Activated CD8-positive, alpha-beta memory T cell treated with anti-CD3 and anti-CD28 coated beads, Interleukin-2, amount 50 U/mL, for 24 hours (primary cell): ENCODE results near the gene ITGB1BP1.
"Not testable (repeated sequence)": the region's sequence is repeated elsewhere in the genome, so short reads cannot be mapped to it uniquely, and the experiment has no call there.

Experiments
- DNase-seq: peaks from one replicate; pipeline ENCODE4 v3.0.0-alpha.2; 2020; ENCODE audit errors: extremely low read depth

The ITGB1BP1 gene

GRCh38 chr2:9400268-9401058 lies 22.9 kb downstream of the ITGB1BP1 start:
- DNase-seq, result no peak

- no peak for DNase-seq
Observed at GRCh38 chr2:9398881-9399780, 24.2 kb downstream of the ITGB1BP1 start.

DNA sequence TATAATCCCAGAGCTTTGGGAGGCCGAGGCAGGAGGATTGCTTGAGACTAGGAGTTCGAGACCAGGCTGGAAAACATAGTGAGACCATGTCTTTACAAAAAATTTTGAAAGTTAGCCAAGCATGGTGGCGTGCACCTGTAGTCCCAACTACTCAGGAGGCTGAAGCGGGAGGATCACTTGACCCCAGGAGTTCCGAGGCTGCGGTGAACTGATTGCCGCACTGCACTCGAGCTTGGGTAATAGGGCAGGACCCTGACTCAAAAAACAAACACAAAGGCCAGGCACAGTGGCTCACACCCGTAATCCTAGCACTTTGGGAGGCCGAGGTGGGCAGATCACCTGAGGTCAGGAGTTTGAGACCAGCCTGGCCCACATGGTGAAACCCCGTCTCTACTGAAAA lies 25.1 kb downstream of the ITGB1BP1 start:
- not testable (repeated sequence) for DNase-seq

DNA sequence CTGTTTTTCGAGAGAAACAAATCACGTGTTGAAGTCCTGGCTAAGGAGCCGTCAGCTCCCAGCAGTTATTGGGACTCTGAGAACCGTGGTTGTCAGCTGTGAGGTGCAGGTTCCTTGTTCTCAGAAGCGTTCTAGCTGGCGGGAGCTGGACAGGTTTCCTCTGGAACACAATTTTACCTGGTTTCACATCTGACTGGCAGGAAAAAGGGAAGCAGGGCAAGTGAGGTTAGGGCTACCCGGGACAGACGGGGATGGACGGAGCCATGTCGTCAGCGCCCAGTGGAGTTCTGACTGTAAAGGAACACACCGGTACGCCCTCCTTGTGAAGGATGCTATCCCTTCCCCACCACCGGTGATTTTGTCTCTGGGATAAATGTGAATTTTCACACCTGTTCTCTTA lies 26.1 kb downstream of the ITGB1BP1 start:
- no peak for DNase-seq

GRCh38 chr2:9394816-9395215 lies 28.5 kb downstream of the ITGB1BP1 start:
- DNase-seq, result no peak

GRCh38 chr2:9392898-9393765 lies 30.2 kb downstream of the ITGB1BP1 start:
- DNase-seq, result no peak

DNA sequence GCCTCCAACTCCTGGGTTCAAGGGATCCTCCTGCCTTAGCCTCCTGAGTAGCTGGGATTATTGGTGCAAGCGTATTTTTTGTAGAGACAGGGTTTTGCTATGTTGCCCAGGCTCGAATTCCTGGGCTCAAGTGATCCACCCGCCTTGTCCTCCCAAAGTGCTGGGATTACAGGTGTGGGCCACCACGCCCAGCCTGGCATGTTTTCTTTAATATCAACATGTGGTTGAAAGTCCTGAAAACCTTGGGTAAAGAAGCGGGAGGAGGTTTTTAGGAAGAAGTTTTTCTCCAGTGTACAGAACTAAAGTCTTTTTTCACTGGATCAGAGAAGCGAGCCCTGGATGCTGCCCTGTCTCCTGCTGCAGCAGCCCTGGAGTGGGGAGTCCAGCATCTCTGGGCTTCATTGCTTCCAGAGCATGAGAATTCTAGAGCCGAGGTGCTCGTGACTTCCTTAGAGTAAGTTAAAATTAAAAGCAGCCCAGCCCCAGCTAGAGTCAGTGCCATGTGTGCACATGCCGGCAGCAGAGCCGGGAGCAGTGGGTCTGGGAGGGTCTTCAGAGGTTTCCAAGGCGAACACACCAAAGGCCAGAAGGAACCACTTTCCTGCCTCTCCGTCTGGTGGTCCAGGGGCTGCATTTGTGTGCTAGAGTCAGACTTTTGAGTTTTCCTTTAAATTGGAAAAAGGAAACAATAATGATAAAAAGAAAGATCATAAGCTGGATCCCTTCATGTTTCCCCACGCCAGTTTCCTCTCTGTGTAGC lies 31.2 kb downstream of the ITGB1BP1 start:
- no peak for DNase-seq

GRCh38 chr2:9390991-9391390 lies 32.3 kb downstream of the ITGB1BP1 start:
- no peak for DNase-seq

GRCh38 chr2:9390151-9390850 lies 33.0 kb downstream of the ITGB1BP1 start:
- no peak for DNase-seq

DNA sequence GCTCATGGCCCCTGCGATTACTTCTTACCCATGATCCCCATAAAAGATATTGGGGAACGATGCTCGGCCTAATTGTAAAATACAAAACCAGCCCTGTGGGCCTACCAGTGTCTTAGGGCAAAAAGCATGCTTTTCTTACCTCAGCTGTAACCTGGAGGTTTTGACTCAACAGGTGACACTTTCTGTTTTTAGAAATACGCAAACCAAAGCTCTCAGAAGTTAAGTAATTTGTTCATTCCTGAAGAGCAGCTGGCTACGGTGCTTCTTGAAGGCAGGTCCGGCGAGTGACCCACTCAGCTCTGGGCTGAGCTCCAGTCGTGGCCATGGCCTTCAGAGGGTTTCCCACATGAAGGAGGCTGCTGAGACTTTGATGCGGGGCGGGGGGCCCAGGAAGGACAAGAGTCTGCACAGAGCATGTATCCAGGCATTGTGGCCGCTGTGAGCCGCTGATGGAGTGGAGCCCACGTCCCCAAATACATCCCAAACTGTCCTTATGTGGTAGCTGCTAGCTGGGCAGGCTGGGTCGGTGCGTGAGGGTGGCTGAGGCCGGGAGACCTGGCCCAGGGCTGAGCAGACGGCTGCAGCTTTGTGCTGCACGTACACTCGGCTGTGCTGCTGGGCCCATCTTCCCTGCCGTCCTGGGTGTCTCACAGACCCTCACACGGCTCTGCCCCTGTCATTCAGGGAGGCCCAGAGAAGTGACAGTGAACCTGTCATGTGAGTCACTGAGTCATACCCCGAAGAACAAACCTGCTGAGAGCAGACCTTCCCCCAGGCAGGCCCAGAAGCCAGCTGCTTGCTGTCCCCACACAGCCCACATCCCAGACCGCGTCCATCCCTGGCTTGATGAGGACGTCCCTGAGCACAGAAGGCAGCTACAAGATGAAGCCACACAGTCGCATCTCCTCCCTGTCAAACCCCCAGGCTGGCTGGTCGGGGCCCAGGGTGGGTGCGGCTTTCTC lies 34.1 kb downstream of the ITGB1BP1 start:
- DNase-seq, result no peak

DNA sequence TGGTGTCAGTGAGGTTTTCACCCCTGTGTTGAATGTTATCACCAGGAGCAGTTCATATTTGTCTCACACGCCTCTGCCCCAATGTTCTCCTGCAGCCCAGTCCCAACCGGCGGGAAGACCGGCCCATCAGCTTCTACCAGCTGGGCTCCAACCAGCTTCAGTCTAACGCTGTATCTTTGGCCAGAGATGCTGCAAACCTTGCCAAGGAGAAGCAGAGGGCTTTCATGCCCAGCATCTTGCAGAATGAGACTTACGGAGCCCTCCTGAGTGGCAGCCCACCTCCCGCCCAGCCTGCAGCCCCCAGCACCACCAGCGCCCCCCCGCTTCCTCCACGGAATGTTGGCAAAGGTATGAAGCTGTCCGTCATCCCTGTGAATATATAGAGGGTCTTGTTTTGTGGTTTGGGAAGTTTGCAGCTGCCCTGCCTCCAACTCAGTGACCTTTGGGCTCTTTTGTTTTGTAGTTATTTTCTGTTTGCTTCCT lies 35.1 kb downstream of the ITGB1BP1 start:
- no peak for DNase-seq

DNA sequence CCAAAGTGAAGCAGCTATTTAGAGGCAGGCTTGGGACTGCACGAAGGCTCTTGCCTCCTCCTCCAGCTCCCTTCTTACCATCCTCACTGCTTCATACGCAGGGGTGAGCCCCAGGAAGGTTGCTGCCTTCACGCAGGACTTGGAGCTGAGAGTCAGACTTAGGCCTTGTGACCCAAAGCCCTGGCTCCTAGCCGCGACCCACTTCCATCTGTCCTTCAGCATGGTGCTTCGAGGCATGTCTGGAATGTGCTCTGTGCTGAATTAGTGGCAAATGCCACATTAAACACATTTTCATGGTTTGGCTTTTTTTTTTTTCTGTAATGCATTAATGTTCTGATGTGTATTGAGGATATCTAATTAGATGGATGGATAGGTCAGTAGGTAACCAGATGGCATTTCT lies 37.5 kb downstream of the ITGB1BP1 start:
- no peak for DNase-seq

- no peak for DNase-seq
Observed at GRCh38 chr2:9384521-9384920, 38.8 kb downstream of the ITGB1BP1 start.

- DNase-seq, result no peak
Observed at GRCh38 chr2:9382604-9383235, 40.6 kb downstream of the ITGB1BP1 start.

DNA sequence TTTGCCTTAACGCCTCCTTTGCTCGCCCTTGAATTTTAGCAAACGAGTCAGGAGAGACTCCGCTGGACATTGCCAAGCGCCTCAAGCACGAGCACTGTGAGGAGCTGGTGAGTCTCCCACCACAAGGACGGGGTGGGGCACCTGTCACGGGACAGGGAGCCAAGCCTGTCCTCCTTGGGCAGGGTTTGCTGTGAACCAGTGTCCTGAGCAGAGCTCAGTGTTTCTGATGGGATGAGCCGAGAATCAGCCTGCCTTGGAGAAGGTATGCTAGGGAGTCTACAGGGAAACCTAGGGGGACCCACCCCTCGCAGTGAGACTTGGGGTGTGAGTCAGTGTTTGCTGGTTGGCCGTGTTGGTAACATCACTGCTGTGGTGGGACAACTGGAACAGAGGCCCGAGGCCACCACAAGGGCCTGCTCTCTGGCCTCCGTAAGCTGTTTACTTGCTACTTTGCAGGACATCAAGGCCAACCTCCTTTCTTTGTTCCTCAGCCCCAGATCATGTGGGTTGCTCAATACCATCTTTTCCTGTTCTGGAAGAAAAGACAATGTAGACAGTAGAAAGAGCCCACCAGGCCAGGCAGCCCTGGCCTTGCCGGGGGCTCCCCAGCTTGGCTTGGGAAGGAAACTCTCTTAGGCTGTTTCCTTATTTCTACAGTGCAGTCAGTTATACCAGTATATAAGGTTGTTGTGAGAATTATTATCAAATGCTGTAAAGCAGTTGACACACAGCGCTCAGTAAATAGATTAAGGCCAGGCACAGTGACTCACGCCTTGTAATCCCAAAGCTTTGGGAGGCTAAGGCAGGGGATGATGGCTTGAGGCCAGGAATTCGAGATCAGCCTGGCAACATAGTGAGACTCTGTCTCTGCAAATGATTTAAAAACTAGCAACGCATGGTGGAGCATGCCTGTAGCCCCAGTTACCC lies 42.4 kb downstream of the ITGB1BP1 start:
- DNase-seq, result no peak

- DNase-seq, result no peak
Observed at GRCh38 chr2:9379391-9379755, 44.0 kb downstream of the ITGB1BP1 start.
